Measurements from ENCODE around the gene PPP1R15A. TPM values are rescaled to one million over a fixed set of nuclear protein-coding genes. Genes with fewer than 3 reads are reported as not detected.

PPP1R15A gene
- total and polyA plus RNA-seq, 2 donors (not counting 1 experiment from before 2014, with no cell fraction given) = 46.3 to 166 TPM

GRCh38 chr19:48910803-48911202 is 38.6 kb downstream of the PPP1R15A start:
- H4K20me1 ChIP-seq (ENCODE audit: control insufficient read depth, extremely low read depth, insufficient read depth, low read length) = no peaks in the 10 kb centered on the region
- H3K79me2 ChIP-seq (ENCODE audit: control insufficient read depth, insufficient read depth, low read length) = no peaks in the 10 kb centered on the region
- H3K36me3 ChIP-seq (ENCODE audit: control insufficient read depth, insufficient read depth, low read length) = peaks cover 19% of the 10 kb centered on the region
- no peak overlapping the region for H3K27ac ChIP-seq (ENCODE audit: insufficient read depth, low read length)
- no peak overlapping the region for H3K4me2 ChIP-seq (ENCODE audit: extremely low read depth, insufficient read depth, low read length)
- no peak for DNase-seq (ENCODE audit: low read depth in 2 of 2)
- H2AFZ ChIP-seq (ENCODE audit: low read length) = no peak overlapping the region
- no peak overlapping the region for H3K4me3 ChIP-seq (replicated peaks in 1 of 4; ENCODE audit: control extremely low read depth in 1 of 4, insufficient read depth in 1 of 4, low read depth in 3 of 4, low read length in 4 of 4)
- no peak overlapping the region for H3K9ac ChIP-seq (ENCODE audit: insufficient read depth, low read length)
- H3K9me3 ChIP-seq (ENCODE audit: control insufficient read depth, insufficient read depth, low read depth, low read length) = no peaks in the 10 kb centered on the region
- H3K27me3 ChIP-seq (ENCODE audit: control insufficient read depth, insufficient read depth, low read length) = no peaks in the 10 kb centered on the region
- TF ChIP-seq EZH2 (IDR thresholded peaks at IDR 0.05; ENCODE audit: low read length, missing control alignments) = no peak
- TF ChIP-seq CTCF (conservative IDR thresholded peaks at IDR 0.05 in 1 of 2, IDR thresholded peaks at IDR 0.05 in 1 of 2; ENCODE audit: low read depth in 1 of 2, low read length in 2 of 2) = no peak
- no peaks in the 10 kb centered on the region for H3K4me1 ChIP-seq (ENCODE audit: control insufficient read depth, extremely low read depth, insufficient read depth, low read length)

DNA sequence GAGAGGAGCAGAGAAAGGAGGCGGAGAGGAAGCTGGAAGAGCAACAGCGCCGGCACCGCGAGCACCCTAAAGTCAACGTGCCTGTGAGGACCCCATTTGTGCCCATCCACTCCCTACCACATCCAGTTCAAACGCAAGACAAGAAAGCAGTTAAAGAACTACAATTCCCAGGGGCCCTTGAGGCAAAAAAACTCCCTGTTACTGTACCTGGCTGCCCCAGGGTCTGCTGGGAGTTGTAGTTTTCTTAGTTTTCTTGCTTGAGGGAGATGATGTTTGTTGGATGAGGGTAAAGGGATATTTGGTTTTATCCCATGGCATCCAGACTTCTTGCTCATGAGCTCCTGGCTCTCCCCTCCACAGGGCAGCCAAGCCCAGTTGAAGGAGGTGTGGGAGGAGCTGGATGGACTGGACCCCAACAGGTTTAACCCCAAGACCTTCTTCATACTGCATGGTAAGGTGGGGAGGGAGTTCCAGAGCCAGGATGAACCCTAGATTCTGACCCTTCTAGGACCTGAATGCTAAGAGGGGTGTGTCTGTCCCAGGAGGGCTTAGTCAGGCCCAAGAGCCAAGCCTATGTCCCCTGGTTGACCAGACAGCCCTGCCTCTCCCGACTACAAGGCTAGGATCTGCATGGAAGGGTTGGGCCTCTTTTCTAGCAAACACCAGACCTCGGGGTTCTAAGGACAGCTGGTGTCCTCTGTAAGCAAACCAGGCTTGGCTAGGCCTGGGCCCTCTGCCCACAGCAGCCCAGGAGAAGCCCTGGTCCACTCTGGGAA is 41.1 kb downstream of the PPP1R15A start:
- no peak for TF ChIP-seq EZH2 (IDR thresholded peaks at IDR 0.05; ENCODE audit: low read length, missing control alignments)
- TF ChIP-seq CTCF (conservative IDR thresholded peaks at IDR 0.05 in 1 of 2, IDR thresholded peaks at IDR 0.05 in 1 of 2; ENCODE audit: low read depth in 1 of 2, low read length in 2 of 2) = no peak
- DNase-seq (ENCODE audit: low read depth in 2 of 2) = no peak
- Histone ChIP-seq H3K4me3 (replicated peaks in 1 of 4; ENCODE audit: control extremely low read depth in 1 of 4, insufficient read depth in 1 of 4, low read depth in 3 of 4, low read length in 4 of 4) (no peak overlapping the region), H3K36me3 (ENCODE audit: control insufficient read depth, insufficient read depth, low read length) (peaks cover 15% of the 10 kb centered on the region), H3K79me2 (ENCODE audit: control insufficient read depth, insufficient read depth, low read length) (no peaks in the 10 kb centered on the region), H4K20me1 (ENCODE audit: control insufficient read depth, extremely low read depth, insufficient read depth, low read length) (no peaks in the 10 kb centered on the region), H2AFZ (ENCODE audit: low read length) (no peak overlapping the region), H3K27me3 (ENCODE audit: control insufficient read depth, insufficient read depth, low read length) (no peaks in the 10 kb centered on the region), H3K4me2 (ENCODE audit: extremely low read depth, insufficient read depth, low read length) (no peak overlapping the region), H3K27ac (ENCODE audit: insufficient read depth, low read length) (no peak overlapping the region), H3K9me3 (ENCODE audit: control insufficient read depth, insufficient read depth, low read depth, low read length) (no peaks in the 10 kb centered on the region), H3K4me1 (ENCODE audit: control insufficient read depth, extremely low read depth, insufficient read depth, low read length) (no peaks in the 10 kb centered on the region), H3K9ac (ENCODE audit: insufficient read depth, low read length) (no peak overlapping the region)

DNA sequence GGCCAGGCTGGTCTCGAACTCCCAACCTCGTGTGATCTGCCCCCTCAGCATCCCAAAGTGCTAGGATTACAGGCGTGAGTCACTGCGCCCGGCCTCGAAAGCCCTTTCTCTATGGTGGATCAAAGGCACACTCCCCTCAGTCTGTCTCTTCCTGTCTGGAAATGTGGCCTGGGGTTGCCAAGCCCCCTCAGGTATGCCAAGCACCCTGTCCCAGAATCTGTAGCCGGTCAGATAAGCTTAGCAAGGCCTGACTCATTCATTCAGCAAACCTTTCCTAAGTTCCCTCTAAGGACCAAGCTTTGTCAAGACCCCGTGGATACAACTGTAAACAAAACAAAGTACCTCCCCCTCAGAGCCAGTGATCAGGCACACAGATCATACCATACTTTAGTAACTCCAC is 42.0 kb downstream of the PPP1R15A start:
- Histone ChIP-seq H2AFZ (ENCODE audit: low read length) (no peak overlapping the region), H3K36me3 (ENCODE audit: control insufficient read depth, insufficient read depth, low read length) (peaks cover 14% of the 10 kb centered on the region), H3K27me3 (ENCODE audit: control insufficient read depth, insufficient read depth, low read length) (no peaks in the 10 kb centered on the region), H3K27ac (ENCODE audit: insufficient read depth, low read length) (no peak overlapping the region), H4K20me1 (ENCODE audit: control insufficient read depth, extremely low read depth, insufficient read depth, low read length) (no peaks in the 10 kb centered on the region), H3K4me1 (ENCODE audit: control insufficient read depth, extremely low read depth, insufficient read depth, low read length) (no peaks in the 10 kb centered on the region), H3K79me2 (ENCODE audit: control insufficient read depth, insufficient read depth, low read length) (no peaks in the 10 kb centered on the region), H3K9me3 (ENCODE audit: control insufficient read depth, insufficient read depth, low read depth, low read length) (no peaks in the 10 kb centered on the region), H3K9ac (ENCODE audit: insufficient read depth, low read length) (no peak overlapping the region), H3K4me3 (replicated peaks in 1 of 4; ENCODE audit: control extremely low read depth in 1 of 4, insufficient read depth in 1 of 4, low read depth in 3 of 4, low read length in 4 of 4) (no peak overlapping the region), H3K4me2 (ENCODE audit: extremely low read depth, insufficient read depth, low read length) (no peak overlapping the region)
- no peak for DNase-seq (ENCODE audit: low read depth in 2 of 2)
- TF ChIP-seq EZH2 (IDR thresholded peaks at IDR 0.05; ENCODE audit: low read length, missing control alignments) (no peak), CTCF (conservative IDR thresholded peaks at IDR 0.05 in 1 of 2, IDR thresholded peaks at IDR 0.05 in 1 of 2; ENCODE audit: low read depth in 1 of 2, low read length in 2 of 2) (no peak)

Measured in fibroblast of lung (primary cell).